Smooth muscle cell (in vitro differentiated cells): ENCODE data around the gene CABYR. TPM values are rescaled to one million over a fixed set of nuclear protein-coding genes. Genes with fewer than 3 reads are reported as not detected.

Experiments used
- DNase-seq: peaks from one replicate; lab custom pipeline; 2025; ENCODE audit not compliant: unreplicated experiment; lab: John Stamatoyannopoulos, UW
- H2AFZ ChIP-seq: fragments of 200-600 bp; sonication (generic); 2 replicates; pipeline ENCODE4 v1.6.0; 2016; ENCODE audit warnings: antibody characterized with exemption, low read depth, mild to moderate bottlenecking
- H3F3A ChIP-seq: fragments of 200-600 bp; sonication (generic); 2 replicates; pipeline ENCODE4 v1.6.0; 2017; ENCODE audit warnings: antibody characterized with exemption, low read depth
- H3K27ac ChIP-seq: fragments of 200-600 bp; sonication (generic); 2 replicates; pipeline ENCODE4 v1.5.1; 2016; ENCODE audit warnings: low read depth, mild to moderate bottlenecking
- H3K27me3 ChIP-seq: fragments of 200-600 bp; sonication (generic); 2 replicates; pipeline ENCODE4 v1.6.1; 2016; ENCODE audit warnings: low read depth, mild to moderate bottlenecking
- H3K36me3 ChIP-seq: fragments of 200-600 bp; sonication (generic); 2 replicates; pipeline ENCODE4 v1.5.1; 2016; ENCODE audit warnings: low read depth
- H3K4me1 ChIP-seq: fragments of 200-600 bp; sonication (generic); 2 replicates; pipeline ENCODE4 v1.5.1; 2016; ENCODE audit warnings: low read depth
- H3K4me2 ChIP-seq: fragments of 200-600 bp; sonication (generic); 2 replicates; pipeline ENCODE4 v1.6.0; 2016; ENCODE audit warnings: mild to moderate bottlenecking
- H3K4me3 ChIP-seq: fragments of 200-600 bp; sonication (generic); 2 replicates; pipeline ENCODE4 v1.5.1; 2016; ENCODE audit warnings: mild to moderate bottlenecking
- H3K79me2 ChIP-seq: fragments of 200-600 bp; sonication (generic); 2 replicates; pipeline ENCODE4 v1.6.0; 2016; ENCODE audit warnings: low read depth, mild to moderate bottlenecking
- H3K9ac ChIP-seq: fragments of 200-600 bp; sonication (generic); 2 replicates; pipeline ENCODE4 v1.6.0; 2016; ENCODE audit warnings: low read depth
- H3K9me3 ChIP-seq: fragments of 200-600 bp; sonication (generic); replicated peaks from 2 replicates; pipeline ENCODE4 v1.5.1; 2016; ENCODE audit warnings: low read depth
- H4K20me1 ChIP-seq: fragments of 200-600 bp; sonication (generic); 2 replicates; pipeline ENCODE4 v1.6.0; 2016; ENCODE audit warnings: low read depth
- WGBS: methylation state at CpG from one replicate; pipeline ENCODE4 v1.1.7; 2016; ENCODE audit warnings: low lambda C conversion rate; 5-methylcytosine and 5-hydroxymethylcytosine counted together
- polyA plus RNA-seq: library from polyadenylated mRNA; unstranded; fragments of >200 nt; fragmentation: Nextera tagmentation; extraction: Ambion mirVana; gene quantifications from 2 replicates; pipeline ENCODE4 v1.2.1, GENCODE V29; 2016
- total RNA-seq: library from RNA; depleted of rRNA; stranded (reverse); fragments of >200 nt; gene quantifications from 2 replicates; pipeline ENCODE4 v1.2.3, GENCODE V29; 2014
- TF ChIP-seq, protein P1 (sequence below): fragments of 200-600 bp; sonication (generic); IDR thresholded peaks from 2 replicates; pipeline ENCODE4 v1.5.1; 2017; ENCODE audit warnings: borderline replicate concordance, mild to moderate bottlenecking, antibody characterized with exemption; ENCODE audit not compliant: insufficient read depth, poor library complexity, severe bottlenecking

The CABYR gene
- total and polyA plus RNA-seq, 2 experiments from 2014 or later = 4.0 to 7.0 TPM

- no peak overlapping the region for H3K4me3 ChIP-seq
- H3K27me3 ChIP-seq = no peaks in the 10 kb centered on the region
- H3K9ac ChIP-seq = no peak overlapping the region
- no peaks in the 10 kb centered on the region for H3K36me3 ChIP-seq
- H3K4me2 ChIP-seq = no peak overlapping the region
- H3K79me2 ChIP-seq = no peaks in the 10 kb centered on the region
- H3K27ac ChIP-seq = no peak overlapping the region
- no peak for DNase-seq
- WGBS = 100% methylated on average over 1 of the region's 1 CpG
- TF ChIP-seq, protein P1, sequence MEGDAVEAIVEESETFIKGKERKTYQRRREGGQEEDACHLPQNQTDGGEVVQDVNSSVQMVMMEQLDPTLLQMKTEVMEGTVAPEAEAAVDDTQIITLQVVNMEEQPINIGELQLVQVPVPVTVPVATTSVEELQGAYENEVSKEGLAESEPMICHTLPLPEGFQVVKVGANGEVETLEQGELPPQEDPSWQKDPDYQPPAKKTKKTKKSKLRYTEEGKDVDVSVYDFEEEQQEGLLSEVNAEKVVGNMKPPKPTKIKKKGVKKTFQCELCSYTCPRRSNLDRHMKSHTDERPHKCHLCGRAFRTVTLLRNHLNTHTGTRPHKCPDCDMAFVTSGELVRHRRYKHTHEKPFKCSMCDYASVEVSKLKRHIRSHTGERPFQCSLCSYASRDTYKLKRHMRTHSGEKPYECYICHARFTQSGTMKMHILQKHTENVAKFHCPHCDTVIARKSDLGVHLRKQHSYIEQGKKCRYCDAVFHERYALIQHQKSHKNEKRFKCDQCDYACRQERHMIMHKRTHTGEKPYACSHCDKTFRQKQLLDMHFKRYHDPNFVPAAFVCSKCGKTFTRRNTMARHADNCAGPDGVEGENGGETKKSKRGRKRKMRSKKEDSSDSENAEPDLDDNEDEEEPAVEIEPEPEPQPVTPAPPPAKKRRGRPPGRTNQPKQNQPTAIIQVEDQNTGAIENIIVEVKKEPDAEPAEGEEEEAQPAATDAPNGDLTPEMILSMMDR = no peak
- no peaks in the 10 kb centered on the region for H3F3A ChIP-seq
- no peaks in the 10 kb centered on the region for H3K9me3 ChIP-seq
- H3K4me1 ChIP-seq = no peaks in the 10 kb centered on the region
- H4K20me1 ChIP-seq = no peaks in the 10 kb centered on the region
- H2AFZ ChIP-seq = no peak overlapping the region
Measured at GRCh38 chr18:24180048-24180447, 41.2 kb downstream of the CABYR start.

- H3K4me1 ChIP-seq = no peaks in the 10 kb centered on the region
- no peaks in the 10 kb centered on the region for H4K20me1 ChIP-seq
- H3F3A ChIP-seq = no peaks in the 10 kb centered on the region
- H3K4me2 ChIP-seq = no peak overlapping the region
- H2AFZ ChIP-seq = no peak overlapping the region
- H3K4me3 ChIP-seq = no peak overlapping the region
- H3K9ac ChIP-seq = no peak overlapping the region
- H3K36me3 ChIP-seq = no peaks in the 10 kb centered on the region
- H3K9me3 ChIP-seq = no peaks in the 10 kb centered on the region
- no peaks in the 10 kb centered on the region for H3K79me2 ChIP-seq
- H3K27ac ChIP-seq = no peak overlapping the region
- no peak for DNase-seq
- TF ChIP-seq, protein P1 = no peak
- H3K27me3 ChIP-seq = no peaks in the 10 kb centered on the region
- WGBS = 40% methylated on average over 2 of the region's 2 CpGs
Measured at GRCh38 chr18:24181806-24182205, 42.9 kb downstream of the CABYR start.

DNA sequence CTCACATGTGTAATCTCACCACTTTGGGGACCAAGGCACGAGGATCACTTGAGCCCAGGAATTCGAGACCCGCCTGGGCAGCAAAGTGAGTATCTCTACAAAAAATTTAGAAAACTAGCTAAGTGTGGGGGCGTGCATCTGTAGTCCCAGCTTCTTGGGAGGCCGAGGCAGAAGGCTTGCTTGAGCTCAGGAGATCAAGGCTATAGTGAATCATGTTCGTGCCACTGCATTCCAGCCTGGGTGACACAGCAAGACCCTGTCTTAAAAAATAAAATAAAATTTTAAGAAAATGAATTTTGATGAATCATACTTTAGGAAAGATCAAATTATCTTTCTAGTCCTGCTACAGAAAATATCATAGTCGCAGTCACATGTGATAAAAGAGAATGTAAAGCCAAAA, 46.9 kb downstream of the CABYR start:
- H3K79me2 ChIP-seq = no peaks in the 10 kb centered on the region
- no peak overlapping the region for H3K27ac ChIP-seq
- H3K4me2 ChIP-seq = peak overlapping the region; percentile 26
- no peak overlapping the region for H3K9ac ChIP-seq
- no peak overlapping the region for H2AFZ ChIP-seq
- WGBS = 67% methylated on average over 7 of the region's 7 CpGs
- no peaks in the 10 kb centered on the region for H3K27me3 ChIP-seq
- no peaks in the 10 kb centered on the region for H3K4me1 ChIP-seq
- no peaks in the 10 kb centered on the region for H4K20me1 ChIP-seq
- H3K9me3 ChIP-seq = no peaks in the 10 kb centered on the region
- no peaks in the 10 kb centered on the region for H3F3A ChIP-seq
- no peak for DNase-seq
- no peaks in the 10 kb centered on the region for H3K36me3 ChIP-seq
- TF ChIP-seq, protein P1 = no peak
- no peak overlapping the region for H3K4me3 ChIP-seq

- Histone ChIP-seq H3K27me3 (no peaks in the 10 kb centered on the region), H2AFZ (no peak overlapping the region), H3K9me3 (no peaks in the 10 kb centered on the region), H3K79me2 (no peaks in the 10 kb centered on the region), H3K4me1 (no peaks in the 10 kb centered on the region), H3K36me3 (no peaks in the 10 kb centered on the region), H3K9ac (no peak overlapping the region), H3K4me2 (no peak overlapping the region), H3K27ac (no peak overlapping the region), H3K4me3 (no peak overlapping the region), H4K20me1 (no peaks in the 10 kb centered on the region), H3F3A (no peaks in the 10 kb centered on the region)
- DNase-seq = no peak
- WGBS = 97% methylated on average over 5 of the region's 5 CpGs
- TF ChIP-seq, protein P1 = no peak
Measured at GRCh38 chr18:24187049-24187448, 48.2 kb downstream of the CABYR start.
